Ovary (tissue), 9 donors: ENCODE data around the gene TPM1. TPM values are rescaled to one million over a fixed set of nuclear protein-coding genes. Genes with fewer than 3 reads are reported as not detected.

Experiments
- DNase-seq, 5 donors: peaks; one replicate each; pipeline ENCODE4 v3.0.0-alpha.2; 2019 to 2020
- H3K27ac ChIP-seq, 2 donors: fragments of 200-600 bp; one replicate each; pipeline versions ENCODE4 v1.5.1 to v1.8.0; 2019 to 2022
- H3K27me3 ChIP-seq: fragments of 200-600 bp; one replicate; pipeline ENCODE4 v1.8.0; 2022
- H3K36me3 ChIP-seq: fragments of 200-600 bp; sonication (generic); one replicate; pipeline ENCODE4 v1.5.1; 2019
- H3K4me1 ChIP-seq: one replicate; pipeline ENCODE4 v1.8.1; 2013; ENCODE audit warnings: mild to moderate bottlenecking, moderate library complexity; ENCODE audit not compliant: insufficient read depth
- H3K4me3 ChIP-seq: fragments of 200-600 bp; sonication (generic); one replicate; pipeline ENCODE4 v1.5.1; 2017
- H3K9me3 ChIP-seq, 2 donors: fragments of 200-600 bp in 1 of 2; sonication (generic) in 1 of 2; one replicate each; pipeline versions ENCODE4 v1.5.1 to v1.8.1; 2013 to 2019; ENCODE audit warnings: mild to moderate bottlenecking in 1 of 2, moderate library complexity in 1 of 2
- EP300 ChIP-seq: sonication (generic); formaldehyde crosslinking; IDR thresholded peaks from one replicate; pipeline ENCODE4 v1.6.1; 2017; ENCODE audit warnings: antibody characterized with exemption
- POLR2A ChIP-seq: fragments of 450-650 bp; IDR thresholded peaks from one replicate; pipeline ENCODE4 v1.6.1; 2017; ENCODE audit warnings: antibody characterized with exemption, mild to moderate bottlenecking, moderate library complexity
- WGBS, 3 donors: extraction: QIAGEN DNeasy Blood & Tissue Kit in 1 of 3; methylation state at CpG; one replicate each; pipeline versions ENCODE4 v1.1.5 to v1.1.7; 2013 to 2017; 5-methylcytosine and 5-hydroxymethylcytosine counted together
- intact Hi-C, 4 donors: fragments of 100-400 bp; cut with DNase I; formaldehyde crosslinking; loops; one replicate each; pipeline versions ENCODE4 v1.11.0 to v1.15.1; 2022 to 2023
- polyA plus RNA-seq, 2 donors: library from polyadenylated mRNA; stranded (reverse); fragments of 200-250 nt in 1 of 2; fragments of 350-450 nt in 1 of 2; fragmentation: Illumina TruSeq in 1 of 2; extraction: RNeasy Lipid Tissue Mini Kit (QIAGEN cat#74804) in 1 of 2; gene quantifications; one replicate each; pipeline ENCODE4 v1.2.3, GENCODE V29; 2013 to 2014
- total RNA-seq, 7 donors: library from RNA; depleted of rRNA in 2 of 7; stranded (reverse); fragments of >200 nt in 2 of 7; fragmentation: NEBNext Ultra II Directional in 3 of 7; extraction: Animal tissue kit (Norgen Biotek cat#: 25700) in 3 of 7; gene quantifications; one replicate each; pipeline versions ENCODE4 v1.1.0 to v1.2.4, GENCODE V29; 2016 to 2023
- TF ChIP-seq, protein P1 (sequence below), 3 donors: fragments of 450-650 bp in 2 of 3; fragments of 200-600 bp in 1 of 3; IDR thresholded peaks; one replicate each; pipeline versions ENCODE4 v1.5.1 to v1.8.0; 2016 to 2022; ENCODE audit warnings: antibody characterized with exemption in 3 of 3, mild to moderate bottlenecking in 1 of 3
- donor health status: DM: no; HTN: no; CAD: no; lungs with moderate emphysema.
- donor health status: DM: no; HTN: no; CAD: no.
- donor health status: Bipolar disorder and iron deficiency.
- donor health status: DM: yes; HTN: yes; CAD: no.
- donor health status: DM: no; HTN: no; CAD: no.
- donor health status: DM: yes; HTN: yes; CAD: no.

Gene TPM1
- total and polyA plus RNA-seq, 9 donors, result 204 to 695 (median 332) TPM

DNA sequence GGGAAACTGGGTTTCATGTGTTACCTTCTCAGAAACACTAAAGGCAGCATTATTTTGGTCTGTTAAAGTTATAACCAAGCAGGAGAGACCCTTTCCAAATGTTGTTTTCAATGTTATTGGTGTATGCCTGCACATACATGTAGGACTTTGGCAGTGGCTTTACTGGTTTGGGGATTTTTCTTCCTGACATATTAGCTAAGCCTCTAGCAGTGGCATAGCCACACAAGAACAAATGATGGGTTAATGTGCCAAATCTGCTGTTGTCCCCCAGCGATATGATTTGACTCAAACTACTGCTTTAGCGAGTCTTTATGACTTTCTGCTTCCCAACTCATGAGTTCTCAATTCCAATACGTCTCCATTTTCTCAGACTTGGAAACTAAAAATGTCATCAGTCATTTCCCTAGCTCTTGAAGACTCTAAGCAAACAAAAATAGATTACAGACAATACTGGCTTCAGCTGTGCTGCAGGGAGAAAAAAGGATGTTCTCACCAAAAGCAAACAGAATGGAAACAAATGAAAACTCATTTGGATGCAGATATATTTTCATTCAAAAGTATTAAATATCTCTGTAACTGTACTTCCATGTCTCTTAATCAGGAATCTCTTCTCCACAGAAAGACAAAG is 29.6 kb downstream of the TPM1 start:
- TF ChIP-seq, protein P1, sequence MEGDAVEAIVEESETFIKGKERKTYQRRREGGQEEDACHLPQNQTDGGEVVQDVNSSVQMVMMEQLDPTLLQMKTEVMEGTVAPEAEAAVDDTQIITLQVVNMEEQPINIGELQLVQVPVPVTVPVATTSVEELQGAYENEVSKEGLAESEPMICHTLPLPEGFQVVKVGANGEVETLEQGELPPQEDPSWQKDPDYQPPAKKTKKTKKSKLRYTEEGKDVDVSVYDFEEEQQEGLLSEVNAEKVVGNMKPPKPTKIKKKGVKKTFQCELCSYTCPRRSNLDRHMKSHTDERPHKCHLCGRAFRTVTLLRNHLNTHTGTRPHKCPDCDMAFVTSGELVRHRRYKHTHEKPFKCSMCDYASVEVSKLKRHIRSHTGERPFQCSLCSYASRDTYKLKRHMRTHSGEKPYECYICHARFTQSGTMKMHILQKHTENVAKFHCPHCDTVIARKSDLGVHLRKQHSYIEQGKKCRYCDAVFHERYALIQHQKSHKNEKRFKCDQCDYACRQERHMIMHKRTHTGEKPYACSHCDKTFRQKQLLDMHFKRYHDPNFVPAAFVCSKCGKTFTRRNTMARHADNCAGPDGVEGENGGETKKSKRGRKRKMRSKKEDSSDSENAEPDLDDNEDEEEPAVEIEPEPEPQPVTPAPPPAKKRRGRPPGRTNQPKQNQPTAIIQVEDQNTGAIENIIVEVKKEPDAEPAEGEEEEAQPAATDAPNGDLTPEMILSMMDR (IDR thresholded peaks at IDR 0.05), result no peak
- TF ChIP-seq POLR2A (no peak), EP300 (no peak)
- H3K9me3 ChIP-seq, result no peaks in the 10 kb centered on the region
- WGBS, 3 donors, result 33 to 53% (median 53%) methylated on average over 3 of the region's 3 CpGs
- no peak overlapping the region for H3K27ac ChIP-seq
- no peak for DNase-seq
- no peaks in the 10 kb centered on the region for H3K27me3 ChIP-seq
- no peaks in the 10 kb centered on the region for H3K36me3 ChIP-seq
- peaks cover 9% of the 10 kb centered on the region for H3K4me1 ChIP-seq
- intact Hi-C loops, result no loop called here
- H3K4me3 ChIP-seq, result no peak overlapping the region

DNA sequence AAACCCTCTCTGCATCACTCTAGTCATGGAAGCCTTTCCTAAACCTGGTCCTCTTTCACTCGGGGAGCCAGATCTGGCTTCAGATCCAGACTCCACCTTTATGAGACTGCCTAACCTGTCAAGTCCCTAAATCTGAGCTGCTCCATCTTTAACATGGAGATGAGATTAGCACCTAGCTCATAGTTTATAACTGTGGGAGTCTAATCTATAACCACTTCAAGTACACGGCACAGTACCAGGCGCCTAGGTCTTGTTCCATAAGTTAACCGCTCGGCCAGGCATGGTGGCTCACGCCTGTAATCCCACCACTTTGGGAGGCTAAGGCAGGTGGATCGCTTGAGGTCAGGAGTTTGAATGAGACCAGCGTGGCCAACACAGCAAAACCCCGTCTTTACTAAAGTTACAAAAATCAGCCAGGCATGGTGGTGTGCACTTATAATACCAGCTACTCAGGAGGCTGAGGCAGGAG is 30.3 kb downstream of the TPM1 start:
- TF ChIP-seq, protein P1 (IDR thresholded peaks at IDR 0.05), result no peak
- no peak for TF ChIP-seq POLR2A
- TF ChIP-seq EP300, result no peak
- DNase-seq, result no peak
- no peaks in the 10 kb centered on the region for H3K36me3 ChIP-seq
- peaks cover 10% of the 10 kb centered on the region for H3K4me1 ChIP-seq
- intact Hi-C loops, result no loop called here
- WGBS, 3 donors, result 80 to 85% (median 83%) methylated on average over 9 of the region's 9 CpGs
- H3K9me3 ChIP-seq, result no peaks in the 10 kb centered on the region
- H3K27me3 ChIP-seq, result no peaks in the 10 kb centered on the region
- H3K4me3 ChIP-seq, result no peak overlapping the region
- no peak overlapping the region for H3K27ac ChIP-seq

DNA sequence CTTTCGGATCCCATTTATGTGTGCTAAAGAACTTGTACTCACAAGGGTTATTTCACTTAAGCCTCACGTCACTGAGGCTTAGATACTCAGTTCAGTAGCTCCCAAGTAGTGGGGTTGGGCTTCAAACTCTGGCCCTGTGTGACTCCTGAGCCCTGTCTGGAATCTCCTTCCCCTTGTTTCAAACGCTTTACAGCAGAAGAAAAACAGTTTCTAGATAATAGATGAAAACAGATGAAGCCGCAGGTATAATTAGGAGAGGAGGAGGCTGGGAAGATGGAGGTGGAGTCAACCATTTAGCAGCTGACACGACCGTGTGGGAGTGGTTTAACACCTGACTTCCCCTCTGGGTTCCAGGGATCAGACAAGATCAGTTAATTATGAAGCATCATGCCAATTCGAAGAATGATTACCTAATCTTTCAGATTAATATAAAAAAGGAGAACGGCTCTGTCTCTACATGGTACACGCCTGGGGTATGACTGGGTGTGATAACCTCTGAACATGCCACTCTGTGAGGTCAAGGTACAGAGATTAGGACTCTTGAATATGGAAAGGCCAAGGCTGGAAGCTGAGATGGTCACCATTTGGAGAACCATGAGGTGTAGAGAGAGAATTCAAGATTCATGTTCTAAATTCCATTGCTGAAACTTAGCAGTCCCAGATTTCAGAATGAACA is 31.1 kb downstream of the TPM1 start:
- H3K4me3 ChIP-seq, result no peak overlapping the region
- 38 to 42% (median 40%) methylated on average over 9 of the region's 9 CpGs for WGBS, 3 donors
- intact Hi-C loops, result no loop called here
- TF ChIP-seq EP300, result no peak
- TF ChIP-seq POLR2A, result no peak
- TF ChIP-seq, protein P1 (IDR thresholded peaks at IDR 0.05), result no peak
- H3K4me1 ChIP-seq, result peaks cover 10% of the 10 kb centered on the region
- DNase-seq, result no peak
- peak overlapping the region in 1 of 2 donors; percentile 17 for H3K27ac ChIP-seq
- H3K27me3 ChIP-seq, result no peaks in the 10 kb centered on the region
- no peaks in the 10 kb centered on the region for H3K9me3 ChIP-seq
- no peaks in the 10 kb centered on the region for H3K36me3 ChIP-seq

DNA sequence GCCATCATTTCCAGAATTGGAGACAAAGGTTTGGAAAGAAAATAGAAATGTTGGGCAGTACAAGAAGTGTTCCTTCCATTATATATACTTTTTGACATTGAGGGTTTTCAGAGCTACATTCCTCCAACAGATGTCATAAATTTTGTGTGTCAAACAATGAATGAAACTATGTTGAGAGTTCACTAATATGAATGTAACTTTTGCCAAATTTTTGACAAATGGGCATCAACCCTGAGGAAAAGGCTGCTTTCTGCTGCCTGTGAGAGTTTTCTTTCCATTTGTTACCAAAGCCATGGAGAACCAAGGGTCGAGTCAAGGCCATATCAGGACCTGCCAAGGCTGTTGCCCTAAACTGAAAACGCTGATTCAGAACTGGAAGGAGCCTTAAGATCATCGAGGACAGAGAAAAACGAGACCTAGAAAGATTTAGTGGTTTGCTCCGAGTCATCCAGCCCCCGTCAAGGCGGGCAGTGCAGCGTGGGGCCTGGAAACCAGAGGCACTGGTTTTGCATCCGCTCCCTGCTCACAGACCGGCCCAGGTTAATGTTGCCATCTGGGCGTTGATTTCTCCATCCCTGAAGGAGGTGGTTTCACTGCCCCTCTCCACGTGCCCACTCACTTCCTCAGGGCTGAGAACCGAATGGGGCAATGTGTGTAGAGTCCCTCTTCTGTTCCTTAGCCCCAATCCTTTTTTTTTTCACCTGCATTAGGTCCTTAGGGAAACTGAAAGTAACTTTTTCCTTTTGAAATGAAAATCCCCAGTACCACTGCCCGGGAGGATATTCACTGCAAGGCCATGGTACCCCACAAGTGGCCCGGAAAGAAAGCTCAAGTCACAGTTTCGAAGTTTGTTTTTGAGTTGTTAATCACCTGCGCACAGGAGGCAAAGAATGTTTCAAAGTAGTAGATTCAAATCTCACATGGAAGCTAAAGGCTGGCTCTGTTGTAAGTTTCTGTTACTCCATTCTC is 32.8 kb downstream of the TPM1 start:
- H3K36me3 ChIP-seq, result no peaks in the 10 kb centered on the region
- intact Hi-C loops, result no loop called here
- TF ChIP-seq POLR2A (no peak), EP300 (no peak)
- TF ChIP-seq, protein P1 (IDR thresholded peaks at IDR 0.05), result no peak
- peak overlapping the region; percentile 1 to 60 for H3K27ac ChIP-seq
- DNase-seq, result peak in 2 of 5 donors; percentile 29 to 51
- H3K27me3 ChIP-seq, result no peaks in the 10 kb centered on the region
- peaks cover 10% of the 10 kb centered on the region for H3K4me1 ChIP-seq
- no peaks in the 10 kb centered on the region for H3K9me3 ChIP-seq
- 28 to 46% (median 41%) methylated on average over 17 of the region's 17 CpGs for WGBS, 3 donors
- H3K4me3 ChIP-seq, result peak overlapping the region; percentile 10
